Neutrophil (primary cell): Measurements from ENCODE around the gene SESN2.

Source experiments
- H3K27ac ChIP-seq: fragments of 200-600 bp; sonication (generic); 2 replicates; pipeline ENCODE4 v1.5.1; 2016; ENCODE audit warnings: mild to moderate bottlenecking, moderate library complexity
- H3K27me3 ChIP-seq: fragments of 200-600 bp; sonication (generic); 2 replicates; pipeline ENCODE4 v1.6.0; 2016; ENCODE audit warnings: mild to moderate bottlenecking
- H3K36me3 ChIP-seq: fragments of 200-600 bp; sonication (generic); 2 replicates; pipeline ENCODE4 v1.5.1; 2017
- H3K4me1 ChIP-seq, 2 experiments: fragments of 200-600 bp in 1 of 2; sonication (generic) in 1 of 2; 1 replicate in 1 of 2; 2 replicates in 1 of 2; pipeline versions ENCODE4 v1.5.1 to v1.6.1; 2013 to 2016; ENCODE audit warnings: low read depth in 1 of 2, low read length in 1 of 2, mild to moderate bottlenecking in 1 of 2, moderate library complexity in 1 of 2; ENCODE audit not compliant: control insufficient read depth in 1 of 2, insufficient read depth in 1 of 2
- H3K4me3 ChIP-seq, 2 experiments: fragments of 200-600 bp in 1 of 2; sonication (generic) in 1 of 2; 1 replicate in 1 of 2; 2 replicates in 1 of 2; pipeline ENCODE4 v1.5.1; 2013 to 2016; ENCODE audit warnings: low read depth in 1 of 2, low read length in 1 of 2, mild to moderate bottlenecking in 1 of 2, moderate library complexity in 1 of 2
- H3K9me3 ChIP-seq: fragments of 200-600 bp; sonication (generic); 2 replicates; pipeline ENCODE4 v1.5.1; 2016
- CTCF ChIP-seq: fragments of 200-600 bp; sonication (generic); IDR thresholded peaks from 2 replicates; pipeline ENCODE4 v1.5.1; 2016; ENCODE audit warnings: antibody characterized with exemption

The SESN2 gene

GRCh38 chr1:28272215-28272852, 13.0 kb downstream of the SESN2 start:
- H3K4me1 ChIP-seq, result peaks cover 0 to 9% of the 10 kb centered on the region in 2 experiments
- H3K27ac ChIP-seq, result no peak overlapping the region
- H3K9me3 ChIP-seq, result no peaks in the 10 kb centered on the region
- H3K36me3 ChIP-seq, result peaks cover 69% of the 10 kb centered on the region
- H3K4me3 ChIP-seq, result no peak overlapping the region
- no peak for TF ChIP-seq CTCF
- H3K27me3 ChIP-seq, result no peaks in the 10 kb centered on the region

- no peak overlapping the region for H3K27ac ChIP-seq
- TF ChIP-seq CTCF, result no peak
- peaks cover 79% of the 10 kb centered on the region for H3K36me3 ChIP-seq
These were observed 14.0 kb downstream of the SESN2 start for GRCh38 chr1:28273216-28273860.

GRCh38 chr1:28278763-28279162, 19.4 kb downstream of the SESN2 start:
- no peak overlapping the region for H3K27ac ChIP-seq
- H3K27me3 ChIP-seq, result no peaks in the 10 kb centered on the region
- no peak overlapping the region for H3K4me3 ChIP-seq
- no peaks in the 10 kb centered on the region for H3K9me3 ChIP-seq
- peaks cover 14 to 17% of the 10 kb centered on the region in 2 experiments for H3K4me1 ChIP-seq
- no peak for TF ChIP-seq CTCF
- peaks cover 86% of the 10 kb centered on the region for H3K36me3 ChIP-seq

More at GRCh38 chr1:28273216-28273860, 14.0 kb downstream of the SESN2 start:
- Histone ChIP-seq H3K27me3 (no peaks in the 10 kb centered on the region), H3K4me3 (no peak overlapping the region), H3K9me3 (no peaks in the 10 kb centered on the region), H3K4me1 (peaks cover 0 to 4% of the 10 kb centered on the region in 2 experiments)

- peaks cover 17 to 27% of the 10 kb centered on the region in 2 experiments for H3K4me1 ChIP-seq
- no peak overlapping the region for H3K4me3 ChIP-seq
- H3K9me3 ChIP-seq, result no peaks in the 10 kb centered on the region
- peaks cover 76% of the 10 kb centered on the region for H3K36me3 ChIP-seq
- H3K27ac ChIP-seq, result no peak overlapping the region
- no peak for TF ChIP-seq CTCF
- no peaks in the 10 kb centered on the region for H3K27me3 ChIP-seq
These were observed 20.4 kb downstream of the SESN2 start for GRCh38 chr1:28279721-28280120.

GRCh38 chr1:28280501-28280900, 21.2 kb downstream of the SESN2 start:
- H3K4me3 ChIP-seq, result no peak overlapping the region
- no peak overlapping the region for H3K27ac ChIP-seq
- H3K4me1 ChIP-seq, result peaks cover 19 to 35% of the 10 kb centered on the region in 2 experiments
- TF ChIP-seq CTCF, result no peak
- no peaks in the 10 kb centered on the region for H3K27me3 ChIP-seq
- H3K36me3 ChIP-seq, result peaks cover 68% of the 10 kb centered on the region
- H3K9me3 ChIP-seq, result no peaks in the 10 kb centered on the region
